Activated CD4-positive, alpha-beta T cell treated with anti-CD3 and anti-CD28 coated beads for 4 hours (primary cell): ENCODE measurements around the gene FTO.

ENCODE experiments used
- DNase-seq, 2 donors: peaks; one replicate each; pipeline ENCODE4 v3.0.0-alpha.2; 2020

Gene FTO

DNA sequence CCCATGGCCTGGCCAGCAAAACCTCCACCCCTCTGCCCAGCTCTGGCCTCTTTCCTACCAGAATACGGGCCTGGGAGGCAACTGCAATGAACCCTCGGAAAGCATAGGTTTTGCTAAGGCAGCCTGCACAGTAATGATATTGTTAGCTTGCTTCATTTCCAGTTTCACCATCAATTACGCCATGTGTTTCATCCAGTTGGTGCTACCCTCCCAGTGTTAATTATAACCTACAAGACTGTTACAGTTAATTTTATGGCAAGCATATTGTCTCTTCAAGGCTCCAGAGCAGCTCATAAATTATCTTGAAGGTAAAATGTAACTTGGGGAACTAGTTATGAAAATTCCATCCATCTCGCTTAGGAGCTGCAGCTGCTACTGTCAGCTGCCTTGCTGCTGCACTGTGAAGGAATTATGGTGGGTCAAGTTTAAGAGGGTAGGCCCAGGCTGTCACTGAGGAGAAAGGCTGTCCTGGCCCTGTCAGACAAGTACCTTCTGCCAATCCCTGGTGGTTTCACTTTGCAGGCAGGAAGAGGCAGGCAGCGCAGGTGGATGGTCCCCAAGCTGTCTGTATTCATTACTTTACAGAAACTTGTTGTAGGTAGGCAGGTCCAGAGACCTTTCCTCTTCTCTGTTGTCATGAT is 242.9 kb downstream of the FTO start:
- DNase-seq = no peak

DNA sequence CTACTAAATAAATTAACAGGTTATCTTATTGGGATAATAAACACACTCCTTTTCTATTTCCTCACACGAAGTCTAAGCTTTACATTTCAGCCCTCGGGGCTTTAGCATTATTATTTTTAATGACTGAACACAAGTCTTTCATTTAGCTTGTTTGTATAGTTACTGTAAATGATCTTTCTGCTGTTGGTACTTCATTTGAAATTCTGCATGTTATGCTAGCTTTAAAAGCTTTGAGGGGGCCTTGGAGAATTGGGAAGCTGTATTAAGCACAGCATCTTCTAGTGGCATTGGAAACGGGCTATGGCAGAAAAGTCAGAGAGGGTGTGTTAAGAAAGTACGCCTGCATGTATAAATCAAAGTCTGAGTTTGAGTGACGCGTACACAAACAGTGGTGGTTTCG is 243.7 kb downstream of the FTO start:
- no peak for DNase-seq

DNA sequence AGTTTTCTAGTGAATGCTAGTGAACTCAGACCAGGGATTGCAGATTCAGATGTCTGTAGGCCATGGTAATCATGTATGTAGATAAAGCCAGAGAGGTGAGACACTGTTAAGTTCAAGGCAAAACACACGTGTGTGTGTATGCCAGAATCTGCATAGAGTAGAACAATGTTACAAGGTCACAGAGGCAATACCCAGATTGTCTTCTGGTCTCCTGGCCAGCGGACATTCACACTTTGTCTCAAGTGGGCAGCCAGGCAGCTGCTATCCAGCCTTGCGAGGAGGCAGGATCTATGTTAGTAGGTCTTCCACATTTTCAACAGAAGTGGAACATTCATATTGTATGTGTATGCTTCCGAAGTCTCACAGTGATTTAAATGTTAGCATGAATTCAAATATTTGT is 244.4 kb downstream of the FTO start:
- no peak for DNase-seq

DNA sequence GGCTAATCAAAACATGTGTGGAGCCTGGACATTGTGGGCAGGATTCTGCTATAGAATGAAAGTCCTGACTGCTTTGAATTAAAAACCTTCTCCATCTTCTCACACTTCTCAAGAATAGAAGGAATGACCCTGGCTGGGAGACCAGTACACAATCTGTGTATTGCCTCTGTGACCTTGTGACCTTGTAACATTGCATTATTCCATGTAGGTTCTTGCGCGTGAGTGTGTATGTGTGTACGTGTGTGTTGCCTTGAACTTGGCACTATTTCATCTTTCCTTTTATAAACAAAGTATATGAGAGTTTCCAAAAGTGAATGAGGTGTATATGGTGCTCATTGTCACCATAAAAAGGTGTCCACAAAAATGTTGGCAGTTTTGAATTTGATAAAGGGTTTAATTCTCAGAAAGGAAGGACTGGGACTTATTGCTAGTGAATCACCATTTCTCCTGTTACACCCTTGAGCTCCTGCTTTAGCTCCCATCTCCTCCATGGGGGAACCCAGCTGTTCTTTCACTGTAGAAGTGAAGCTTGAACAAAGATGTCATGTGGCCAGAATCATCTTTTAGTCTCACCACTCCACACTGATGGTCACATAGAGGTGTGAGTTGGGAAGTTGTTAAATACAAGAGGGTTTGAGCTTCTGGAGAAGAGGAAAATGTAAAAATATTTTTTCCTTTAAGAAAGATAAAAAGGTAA is 244.9 kb downstream of the FTO start:
- no peak for DNase-seq

DNA sequence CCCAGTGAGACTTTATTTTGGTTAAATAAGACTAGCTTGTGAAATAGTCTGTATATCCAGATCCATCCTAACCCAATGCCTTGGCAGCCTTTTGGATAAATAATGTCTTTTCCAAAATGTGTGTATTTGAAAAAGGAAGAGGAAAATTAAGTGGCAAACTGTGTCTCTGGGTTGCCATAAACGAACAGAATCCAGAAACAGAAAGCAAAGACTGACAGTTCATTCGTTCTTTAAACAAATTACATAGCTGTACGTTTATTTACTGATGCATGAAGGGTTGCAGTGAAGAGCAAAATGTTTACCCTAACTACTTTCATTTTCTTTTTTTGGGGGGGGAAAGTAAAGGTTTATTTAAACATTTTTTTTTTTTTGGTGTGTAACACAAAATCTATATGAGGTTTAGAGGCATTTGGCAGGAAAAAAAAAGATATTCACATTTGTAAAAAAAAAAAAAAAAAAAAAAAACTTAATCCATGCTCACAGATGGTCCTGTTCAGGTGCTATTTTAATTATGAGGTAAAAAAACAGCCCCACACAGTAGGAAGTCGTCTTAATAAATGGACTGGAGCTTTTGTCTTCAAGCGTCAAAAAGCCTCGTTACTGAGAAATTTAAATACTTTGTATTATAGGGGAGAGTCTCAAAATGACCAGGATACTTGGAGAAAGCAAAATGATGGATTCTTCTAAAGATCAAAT is 245.9 kb downstream of the FTO start:
- DNase-seq = no peak

- no peak for DNase-seq
These were observed 246.7 kb downstream of the FTO start for GRCh38 chr16:53950677-53951076.

GRCh38 chr16:53952215-53953208 is 248.6 kb downstream of the FTO start:
- DNase-seq = no peak

DNA sequence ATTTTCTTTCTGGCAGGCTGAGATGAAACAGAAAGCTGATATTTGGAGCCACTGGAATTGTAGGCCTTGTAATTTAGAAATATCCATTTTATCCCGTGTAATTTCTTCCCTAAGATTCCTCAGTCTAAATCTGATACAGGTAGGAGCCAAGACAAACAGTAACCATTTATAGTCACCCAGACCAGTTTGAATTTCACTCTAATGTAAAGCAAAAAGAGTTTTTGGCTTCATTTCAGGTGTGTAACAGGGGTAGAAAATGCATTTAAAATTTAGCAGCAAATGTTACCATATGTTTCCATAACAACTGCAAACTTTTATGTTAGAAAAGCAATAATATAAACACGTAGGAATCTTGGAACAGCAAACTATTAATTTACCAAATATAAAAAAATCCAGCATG is 249.4 kb downstream of the FTO start:
- no peak for DNase-seq

DNA sequence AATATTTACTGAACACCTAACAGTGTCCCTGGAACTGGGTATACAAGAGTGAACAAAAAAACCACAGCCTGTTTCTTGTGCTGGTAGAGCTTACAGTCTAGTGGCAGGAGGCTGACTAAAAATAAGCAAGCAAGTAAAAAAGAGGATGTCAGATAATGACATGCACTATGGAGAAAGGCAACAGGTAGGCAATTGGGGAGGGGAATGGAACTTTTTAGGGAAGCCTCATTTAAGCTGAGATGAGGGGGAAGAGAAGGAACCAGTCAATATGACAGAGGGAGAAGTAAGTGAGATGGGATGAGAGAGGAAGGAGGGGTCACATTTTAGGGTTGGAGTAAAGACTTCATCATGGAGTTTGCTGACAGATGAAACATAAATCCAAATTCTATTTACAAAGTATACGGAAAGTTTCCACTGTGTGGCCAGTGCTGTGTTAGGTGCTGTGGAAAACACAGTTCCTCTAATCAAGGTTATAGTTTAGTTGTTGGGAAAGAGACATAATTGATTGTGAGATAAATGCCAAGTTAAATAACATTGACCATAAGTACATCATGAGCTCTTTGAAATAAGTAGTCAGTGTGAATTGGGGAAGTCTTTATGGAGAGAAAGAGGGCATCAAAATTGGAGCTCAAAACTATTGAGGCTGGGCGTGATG is 251.4 kb downstream of the FTO start:
- DNase-seq = no peak

DNA sequence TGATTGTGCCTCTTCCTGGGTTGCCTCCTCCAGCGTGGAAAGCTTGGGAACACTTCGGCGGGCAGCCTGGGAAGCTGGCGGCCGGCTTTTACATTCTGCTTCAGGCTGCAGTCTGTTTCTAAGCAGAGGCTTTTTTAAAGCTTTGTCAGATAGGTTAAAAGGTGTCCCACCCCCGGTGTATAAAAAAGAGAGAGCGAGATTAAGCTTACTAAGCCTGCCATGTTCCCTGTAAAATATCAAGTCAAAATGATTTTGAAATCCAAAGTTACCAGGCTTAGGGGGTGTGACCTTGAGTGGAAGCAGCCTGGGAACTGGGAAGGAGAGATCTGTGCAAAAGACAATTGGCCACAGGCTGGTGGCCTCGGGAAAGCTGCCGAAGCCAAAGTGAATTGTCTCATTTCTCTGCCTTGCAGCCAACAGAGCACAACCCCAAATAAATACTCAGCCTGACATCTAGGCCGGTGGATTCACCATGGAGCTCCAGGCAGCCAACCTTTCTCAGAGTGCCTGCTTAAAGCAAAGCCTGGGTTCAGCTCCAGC is 254.5 kb downstream of the FTO start:
- no peak for DNase-seq

DNA sequence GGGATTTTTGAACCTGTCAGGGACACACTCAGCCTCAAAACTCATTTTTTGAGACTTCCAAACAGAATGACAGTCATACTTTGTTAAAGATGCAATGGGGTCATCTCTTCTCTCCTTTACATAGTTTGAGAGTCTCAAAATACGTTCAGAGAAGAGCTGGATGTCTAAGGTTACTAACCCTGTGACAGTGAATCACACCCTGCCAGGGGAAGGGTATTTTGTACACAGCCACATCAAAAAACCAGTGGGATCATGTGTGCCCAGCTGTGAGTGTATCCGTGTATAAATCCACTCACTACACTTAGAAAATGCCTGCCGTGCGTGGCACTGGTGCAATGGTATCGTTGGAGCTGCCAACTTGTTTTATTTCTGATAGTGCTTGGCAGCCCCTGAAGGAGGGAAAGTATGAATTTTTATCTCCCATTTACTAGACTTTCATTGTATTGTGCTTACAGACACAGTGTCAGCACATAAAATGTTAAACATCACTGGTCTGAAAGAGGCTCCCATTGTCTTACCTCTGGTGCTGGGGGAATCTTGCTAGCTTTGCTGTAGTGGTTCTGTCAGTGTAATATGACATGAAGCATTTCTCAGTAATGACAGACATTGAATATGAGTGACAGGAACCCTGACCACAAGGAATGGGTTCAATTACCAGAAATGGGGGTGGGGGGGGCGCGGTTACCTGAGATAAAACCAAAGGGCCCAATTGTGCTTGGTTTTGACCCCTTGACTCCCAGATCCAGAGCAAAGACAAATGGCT is 256.3 kb downstream of the FTO start:
- no peak for DNase-seq

DNA sequence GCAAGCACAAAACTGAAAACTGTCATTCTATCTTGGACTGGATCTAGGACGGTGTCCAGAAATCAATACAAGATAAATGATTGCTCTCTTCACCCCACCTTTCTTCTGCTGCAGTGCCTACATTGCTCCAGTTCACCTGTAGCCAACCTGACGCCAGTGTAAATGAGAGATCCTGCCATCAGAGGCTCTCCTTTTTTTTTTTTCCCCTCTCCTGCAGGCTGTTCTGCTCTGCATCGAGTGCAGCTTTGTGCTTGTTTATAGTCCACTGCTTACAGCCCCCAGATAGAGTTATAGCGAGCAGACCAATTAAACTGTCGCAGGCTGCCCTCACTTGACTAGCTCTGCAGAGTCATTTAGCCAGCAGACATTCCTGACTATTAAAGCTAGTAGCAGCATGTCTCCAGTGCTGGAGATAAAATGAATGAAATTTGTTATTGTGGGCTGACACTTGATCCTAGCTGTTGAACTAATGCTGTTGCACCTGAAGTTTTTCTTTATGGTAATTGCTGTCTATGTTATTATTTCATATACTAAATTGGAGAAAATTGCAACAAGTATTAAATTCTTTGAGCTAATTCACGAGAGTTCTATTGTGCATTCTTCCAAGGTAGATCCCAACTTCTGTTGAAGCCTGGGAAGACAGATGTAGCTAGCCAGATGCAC is 257.1 kb downstream of the FTO start:
- no peak for DNase-seq

DNA sequence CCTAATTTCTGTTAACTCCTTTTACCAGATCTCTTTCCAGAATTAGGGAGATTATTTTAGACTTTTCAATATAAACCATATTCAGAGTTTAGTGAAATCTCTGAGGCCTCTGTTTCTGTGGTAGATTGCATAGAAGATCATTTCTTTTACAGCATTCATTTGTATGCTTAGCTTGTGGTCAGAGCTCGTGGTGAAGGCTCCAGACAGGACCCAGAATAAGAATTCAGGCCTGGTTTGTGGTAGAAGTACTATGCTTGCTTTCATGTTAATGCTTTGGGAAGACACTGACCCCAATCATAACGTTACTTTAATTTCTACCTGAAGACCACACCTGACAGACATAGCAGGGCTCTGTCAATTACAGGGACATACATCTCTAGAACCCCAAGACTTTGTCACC is 258.1 kb downstream of the FTO start:
- DNase-seq = no peak

GRCh38 chr16:53964145-53964790 is 260.3 kb downstream of the FTO start:
- no peak for DNase-seq

GRCh38 chr16:53966821-53967571 is 263.0 kb downstream of the FTO start:
- no peak for DNase-seq

DNA sequence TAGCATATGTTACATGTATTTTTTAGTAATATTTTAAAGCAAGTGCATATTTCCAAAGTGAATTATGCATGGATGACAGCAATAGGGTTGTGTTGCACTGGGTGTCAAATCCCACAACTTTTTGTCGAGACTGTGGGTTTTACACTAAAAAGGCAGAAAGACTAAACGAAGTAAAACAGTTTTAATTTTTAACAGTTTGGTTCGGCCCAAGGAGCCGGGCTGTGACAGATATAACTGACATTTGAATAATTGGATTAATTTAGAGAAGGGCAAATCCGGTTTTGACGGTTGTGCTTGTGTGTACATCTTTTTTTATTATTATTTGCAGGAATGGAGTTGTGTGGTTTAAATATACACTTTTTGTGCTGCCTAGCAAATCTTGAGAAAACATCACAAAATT is 263.6 kb downstream of the FTO start:
- no peak for DNase-seq

DNA sequence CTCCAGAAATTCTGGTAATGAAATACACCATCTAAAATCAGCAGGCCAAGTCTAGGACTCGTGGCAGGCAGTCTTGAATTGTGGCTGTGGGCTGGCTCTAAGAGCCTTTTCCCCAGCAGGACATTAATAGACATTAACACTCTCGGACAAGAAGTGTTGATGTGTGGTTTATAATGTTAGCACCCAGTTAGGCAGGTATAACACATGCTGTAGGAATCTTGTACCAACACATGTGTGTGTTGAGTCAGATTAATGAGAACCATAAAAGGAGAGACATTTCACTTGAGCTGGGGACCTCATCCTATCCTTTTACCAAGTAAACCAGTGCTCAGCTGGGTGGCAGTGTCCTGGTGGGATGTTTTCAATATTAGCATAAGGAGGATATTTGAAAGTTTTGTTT is 264.5 kb downstream of the FTO start:
- DNase-seq = no peak

- DNase-seq = no peak
These were observed 264.9 kb downstream of the FTO start for GRCh38 chr16:53968896-53969295.

GRCh38 chr16:53971616-53972015 is 267.7 kb downstream of the FTO start:
- no peak for DNase-seq

DNA sequence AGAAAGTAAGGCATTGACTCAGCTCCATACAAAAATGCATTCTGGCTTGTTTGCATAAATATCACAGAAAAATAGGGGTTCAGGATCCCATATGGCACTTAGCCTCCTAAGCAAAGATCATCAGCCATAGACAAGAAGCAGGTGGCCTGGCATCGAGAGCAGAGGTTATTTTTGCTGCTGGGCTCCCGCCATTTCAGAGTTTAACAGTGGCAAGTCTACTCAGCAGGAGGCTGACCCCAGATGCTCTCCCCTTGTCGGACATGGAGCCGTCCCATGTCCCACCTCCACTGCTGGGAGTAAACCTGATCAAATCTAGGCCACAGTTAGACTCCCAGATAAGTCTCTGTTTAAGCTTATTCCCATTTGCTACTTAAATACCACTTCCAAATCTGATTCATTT is 269.1 kb downstream of the FTO start:
- no peak for DNase-seq
